Subcutaneous adipose tissue (tissue), 4 donors: ENCODE measurements around the gene ATAD3C. TPM values are rescaled to one million over a fixed set of nuclear protein-coding genes. Genes with fewer than 3 reads are reported as not detected.

Source experiments
- total RNA-seq, 4 donors: library from RNA; depleted of rRNA; stranded (reverse); fragments of >200 nt; gene quantifications; one replicate each; pipeline ENCODE4 v1.1.0, GENCODE V29; 2016
- TF ChIP-seq, protein P1 (sequence below): fragments of 450-650 bp; IDR thresholded peaks from one replicate; pipeline ENCODE4 v1.5.1; 2016; ENCODE audit warnings: low read depth, mild to moderate bottlenecking, control low read depth, antibody characterized with exemption, moderate library complexity

Gene ATAD3C
- total RNA-seq, 4 donors from 2014 or later, result 0.19 TPM; not detected in 3

DNA sequence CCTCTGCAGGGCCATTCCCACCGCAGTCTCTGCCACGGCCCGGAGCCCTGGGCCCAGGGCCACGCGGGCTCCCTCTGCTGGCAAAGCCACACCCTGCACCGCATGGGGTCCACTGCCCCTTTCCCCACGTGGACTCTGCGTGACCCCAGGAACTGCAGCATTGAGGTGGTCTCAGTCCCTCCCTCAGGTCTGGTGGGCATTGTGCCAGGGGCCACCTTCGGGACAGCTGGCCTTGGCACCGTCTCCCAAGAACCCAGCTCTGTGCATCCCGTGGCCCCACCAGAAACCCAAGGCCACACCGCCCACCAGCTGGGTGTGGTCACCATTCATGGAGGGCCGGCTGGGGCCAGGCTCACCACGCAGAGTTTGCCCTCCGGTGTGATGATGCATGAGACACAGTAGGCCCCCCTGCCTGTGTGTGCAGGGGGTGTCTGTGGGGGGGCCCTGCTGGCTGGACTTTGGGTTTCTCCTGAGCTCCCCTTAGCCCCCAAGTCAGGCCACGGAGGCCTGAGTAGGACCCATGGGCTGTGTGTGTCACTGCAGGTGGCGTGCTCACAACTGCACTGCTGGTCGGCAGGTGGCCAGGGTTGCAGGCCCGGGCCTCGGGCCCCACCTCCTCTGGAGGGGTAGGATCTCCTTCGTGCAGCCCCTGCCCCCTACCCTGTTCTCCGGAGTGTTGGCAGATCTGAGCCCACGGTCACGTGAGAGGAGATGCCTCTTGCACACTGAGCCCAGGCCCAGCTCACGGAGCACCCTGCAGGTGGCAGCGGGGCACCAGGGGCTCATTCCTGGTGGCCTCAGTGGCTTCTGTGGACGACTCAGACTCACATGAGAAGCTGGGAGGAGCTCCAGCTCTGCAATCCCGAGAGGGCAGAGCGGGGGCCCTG is 8.2 kb upstream of the ATAD3C start:
- TF ChIP-seq, protein P1, sequence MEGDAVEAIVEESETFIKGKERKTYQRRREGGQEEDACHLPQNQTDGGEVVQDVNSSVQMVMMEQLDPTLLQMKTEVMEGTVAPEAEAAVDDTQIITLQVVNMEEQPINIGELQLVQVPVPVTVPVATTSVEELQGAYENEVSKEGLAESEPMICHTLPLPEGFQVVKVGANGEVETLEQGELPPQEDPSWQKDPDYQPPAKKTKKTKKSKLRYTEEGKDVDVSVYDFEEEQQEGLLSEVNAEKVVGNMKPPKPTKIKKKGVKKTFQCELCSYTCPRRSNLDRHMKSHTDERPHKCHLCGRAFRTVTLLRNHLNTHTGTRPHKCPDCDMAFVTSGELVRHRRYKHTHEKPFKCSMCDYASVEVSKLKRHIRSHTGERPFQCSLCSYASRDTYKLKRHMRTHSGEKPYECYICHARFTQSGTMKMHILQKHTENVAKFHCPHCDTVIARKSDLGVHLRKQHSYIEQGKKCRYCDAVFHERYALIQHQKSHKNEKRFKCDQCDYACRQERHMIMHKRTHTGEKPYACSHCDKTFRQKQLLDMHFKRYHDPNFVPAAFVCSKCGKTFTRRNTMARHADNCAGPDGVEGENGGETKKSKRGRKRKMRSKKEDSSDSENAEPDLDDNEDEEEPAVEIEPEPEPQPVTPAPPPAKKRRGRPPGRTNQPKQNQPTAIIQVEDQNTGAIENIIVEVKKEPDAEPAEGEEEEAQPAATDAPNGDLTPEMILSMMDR, result no peak

DNA sequence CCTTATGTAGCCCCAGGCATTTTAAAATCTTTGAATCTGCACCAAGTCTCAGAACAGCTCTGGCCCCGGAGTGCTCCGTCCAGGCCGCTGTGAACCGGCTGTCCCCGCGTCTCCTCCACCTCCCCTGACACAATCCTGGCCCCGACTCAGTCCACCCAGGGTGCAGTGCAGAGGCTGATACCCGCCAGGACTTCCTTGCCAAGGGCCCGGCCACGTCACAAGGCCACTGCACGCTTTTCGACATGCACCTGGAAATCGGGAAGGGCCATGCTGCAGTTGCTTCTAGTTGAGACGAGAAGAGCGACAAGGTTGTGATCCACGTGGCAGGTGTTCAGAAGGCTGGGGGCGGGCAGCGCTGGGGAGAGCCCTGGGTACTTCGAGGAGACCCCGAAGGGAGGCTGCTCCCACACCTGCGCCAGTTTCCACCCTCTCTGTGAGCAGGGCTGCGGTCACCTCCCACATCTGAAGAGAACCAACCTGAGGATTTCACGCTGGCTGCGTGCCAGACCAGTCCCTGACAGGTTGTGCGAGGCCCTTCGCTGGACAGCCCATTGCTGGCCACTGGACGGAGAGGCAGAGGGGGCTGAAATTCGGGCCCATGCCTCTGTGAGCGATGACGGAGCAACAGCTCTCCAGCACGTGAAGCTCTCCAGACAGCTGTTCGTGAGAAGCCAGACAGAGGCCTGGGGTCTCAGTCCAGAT is 7.3 kb upstream of the ATAD3C start:
- TF ChIP-seq, protein P1, result no peak

DNA sequence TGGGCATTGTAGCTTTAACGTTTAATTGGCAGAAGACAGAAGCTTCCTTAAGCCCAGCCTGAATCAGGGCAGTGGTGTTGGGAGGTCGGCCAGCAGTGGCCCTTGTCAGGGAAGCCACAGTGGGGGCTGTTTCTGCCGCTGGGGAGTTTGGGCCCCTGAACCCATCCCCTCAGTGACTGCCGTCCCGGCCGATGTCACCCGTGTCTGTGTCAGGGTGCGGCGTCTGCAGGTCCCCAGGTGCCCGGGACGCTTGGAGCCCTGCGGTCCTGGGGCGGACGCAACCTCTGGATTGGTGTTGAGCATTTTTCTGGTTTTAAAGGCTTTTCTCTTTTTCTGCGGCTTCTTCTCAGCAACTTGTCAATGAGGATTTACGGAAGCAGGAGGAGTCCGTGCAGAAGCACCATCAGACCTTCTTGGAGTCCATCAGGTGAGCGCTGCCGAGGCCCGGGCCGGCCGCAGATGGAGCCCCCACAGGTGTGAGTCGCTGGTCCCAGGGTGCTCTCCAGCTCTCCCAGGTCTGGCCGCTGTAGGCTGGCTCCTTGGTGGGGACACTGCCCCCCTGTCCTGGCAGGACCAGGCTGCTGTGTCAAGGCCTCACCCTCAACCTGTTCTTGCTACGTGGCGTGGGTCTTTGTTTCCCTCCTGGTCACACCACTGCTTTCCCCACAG is 2.3 kb downstream of the ATAD3C start:
- TF ChIP-seq, protein P1, result no peak

DNA sequence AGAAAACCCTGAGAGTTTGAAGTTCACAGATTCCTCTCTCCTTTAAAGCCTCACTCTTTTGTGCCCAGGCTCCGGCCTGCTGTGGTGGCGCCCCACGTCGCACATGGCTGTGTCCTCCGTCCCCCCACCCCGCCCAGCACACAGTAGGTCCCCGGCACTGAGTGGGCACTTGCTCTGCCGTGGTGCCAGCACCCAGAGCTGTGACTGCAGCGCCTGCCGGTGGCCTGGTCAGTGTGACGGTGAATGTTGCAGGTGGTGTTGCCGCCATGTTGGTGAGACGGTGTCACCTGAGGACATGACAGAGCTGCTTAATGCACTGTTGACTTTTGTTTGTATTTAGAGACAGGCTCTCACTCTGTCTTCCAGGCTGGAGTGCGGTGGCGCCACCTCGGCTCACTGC is 3.4 kb downstream of the ATAD3C start:
- TF ChIP-seq, protein P1, result no peak

DNA sequence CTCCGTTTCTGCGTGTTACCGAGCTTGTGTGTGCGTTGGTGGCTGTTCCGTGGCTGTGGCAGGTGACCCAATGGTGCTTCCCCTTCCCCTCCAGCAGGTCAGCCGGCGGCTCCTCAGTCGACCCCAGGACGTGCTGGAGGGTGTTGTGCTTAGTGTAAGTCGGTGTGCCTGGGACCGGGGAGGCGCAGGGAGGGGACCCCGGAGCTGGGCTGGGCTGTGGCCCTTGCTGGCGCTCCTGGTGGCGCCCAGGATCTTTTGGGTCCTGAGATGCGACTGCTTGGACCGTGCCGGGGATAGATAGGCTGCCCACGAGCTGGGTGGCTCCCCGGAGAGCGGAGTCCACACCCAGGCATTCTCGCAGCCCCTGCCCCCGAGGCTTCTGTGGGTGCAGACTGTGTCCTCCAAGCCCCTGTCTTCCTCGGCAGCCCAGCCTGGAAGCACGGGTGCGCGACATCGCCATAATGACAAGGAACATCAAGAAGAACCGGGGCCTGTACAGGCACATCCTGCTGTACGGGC is 5.9 kb downstream of the ATAD3C start:
- TF ChIP-seq, protein P1, result no peak

DNA sequence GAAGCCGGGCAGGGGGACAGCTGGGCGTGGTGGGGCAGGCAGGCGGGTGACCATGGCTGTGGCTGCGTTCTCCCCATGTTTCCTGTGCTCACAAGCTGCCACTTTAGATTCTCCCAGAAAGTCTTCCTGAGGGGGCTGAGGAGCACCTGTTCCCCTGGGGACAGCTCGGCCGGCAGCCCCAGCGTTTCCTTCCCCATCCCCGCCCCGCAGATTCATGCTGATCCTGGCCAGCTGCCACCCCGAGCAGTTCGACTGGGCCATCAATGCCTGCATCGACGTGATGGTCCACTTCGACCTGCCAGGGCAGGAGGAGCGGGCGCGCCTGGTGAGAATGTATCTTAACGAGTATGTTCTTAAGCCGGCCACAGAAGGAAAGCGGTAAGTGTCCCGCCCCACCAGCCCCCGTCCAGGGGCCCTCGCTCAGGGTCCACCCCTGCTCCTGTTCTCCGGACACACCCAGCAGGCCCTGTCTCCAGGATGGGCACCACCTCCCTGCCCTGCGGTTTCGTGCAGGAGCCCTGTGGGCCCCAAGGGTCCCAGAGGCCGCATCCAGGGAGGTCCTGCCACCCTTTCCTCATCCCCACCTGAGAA is 11.1 kb downstream of the ATAD3C start:
- TF ChIP-seq, protein P1, result no peak
